K562 (cell line): ENCODE data around the gene FFAR1. TPM values are rescaled to one million over a fixed set of nuclear protein-coding genes. Genes with fewer than 3 reads are reported as not detected.
A peak's percentile ranks its signal among the peaks of the same experiment; 100 is the strongest.

Experiments used
- HNRNPL ChIP-seq: fragments of 200-400 bp; formaldehyde crosslinking; IDR thresholded peaks from 2 replicates; pipeline ENCODE4 v1.6.1; 2017; ENCODE audit warnings: low read depth, mild to moderate bottlenecking, low read length
- IFI16 ChIP-seq: fragments of 250-450 bp; sonication (Bioruptor Pico); IDR thresholded peaks from 2 replicates; pipeline ENCODE4 v2.1.2; 2022; ENCODE audit warnings: mild to moderate bottlenecking, inconsistent platforms
- RBBP5 ChIP-seq: fragments of 200-600 bp; sonication (generic); IDR thresholded peaks from 2 replicates; pipeline ENCODE4 v1.6.1; 2012; ENCODE audit warnings: borderline replicate concordance, mild to moderate bottlenecking, low read length, control low read depth, inconsistent platforms; ENCODE audit not compliant: insufficient read depth, poor library complexity, severe bottlenecking
- SMARCA5 ChIP-seq: fragments of 450-650 bp; IDR thresholded peaks from 2 replicates; pipeline ENCODE4 v1.6.1; 2016
- TAF1 ChIP-seq: IDR thresholded peaks from 2 replicates; pipeline ENCODE4 v1.6.1; 2011; ENCODE audit warnings: mild to moderate bottlenecking, low read length, moderate library complexity; ENCODE audit not compliant: insufficient read depth, control insufficient read depth, severe bottlenecking; ENCODE audit errors: extremely low read depth
- USF2 ChIP-seq: sonication (generic); formaldehyde crosslinking; IDR thresholded peaks from 2 replicates; pipeline ENCODE4 v1.5.0; 2020; ENCODE audit warnings: missing genetic modification reagents
- ZBTB7A ChIP-seq: IDR thresholded peaks from 2 replicates; pipeline ENCODE4 v1.6.1; 2011; ENCODE audit warnings: low read depth, mild to moderate bottlenecking, low read length, moderate library complexity, borderline replicate concordance; ENCODE audit not compliant: control insufficient read depth
- ZNF318 ChIP-seq, 2 experiments: fragments of 450-650 bp; IDR thresholded peaks; 2 replicates each; pipeline ENCODE4 v1.6.1; 2016; ENCODE audit warnings: mild to moderate bottlenecking in 2 of 2, borderline replicate concordance in 1 of 2, low read depth in 1 of 2, moderate library complexity in 1 of 2
- ZNF436 ChIP-seq: fragments of 250-450, 450-650 bp; sonication (Bioruptor Pico); formaldehyde crosslinking; IDR thresholded peaks from 2 replicates; pipeline ENCODE4 v1.7.0; 2020; ENCODE audit warnings: mild to moderate bottlenecking
- polyA plus RNA-seq, 8 experiments: library from polyadenylated mRNA; depleted of rRNA in 4 of 8; stranded (reverse) in 5 of 8; unstranded in 3 of 8; fragments of >200 nt; fragmentation: Nextera tagmentation in 2 of 8; fragmentation: Illumina TruSeq in 1 of 8; extraction: Ambion mirVana in 2 of 8; extraction: Trizol in 1 of 8; gene quantifications; 2 replicates each; pipeline versions ENCODE4 v1.2.1 to v1.2.3, GENCODE V29; 2011 to 2014; ENCODE audit warnings: inconsistent platforms in 1 of 8, missing spikeins in 1 of 8
- total RNA-seq, 7 experiments: library from RNA; depleted of rRNA in 6 of 7; stranded (reverse); fragments of >200 nt in 6 of 7; fragmentation: Illumina TruSeq in 2 of 7; extraction: Trizol in 2 of 7; gene quantifications; 2 replicates each; pipeline versions ENCODE4 v1.2.1 to v1.2.3, GENCODE V29; 2011 to 2021; ENCODE audit warnings: low replicate concordance in 1 of 7
- TF ChIP-seq, protein P1 (sequence below), 2 experiments: fragments of 450-650 bp; conservative IDR thresholded peaks; 2 replicates each; pipeline ENCODE4 v1.6.1; 2017; ENCODE audit warnings: mild to moderate bottlenecking in 2 of 2, moderate library complexity in 2 of 2
- TF ChIP-seq, protein P2 (sequence below), 2 experiments: fragments of 450-650 bp in 1 of 2; IDR thresholded peaks; 2 replicates each; pipeline ENCODE4 v1.6.1; 2011 to 2017; ENCODE audit warnings: low read depth in 2 of 2, antibody characterized with exemption in 1 of 2, borderline replicate concordance in 1 of 2, low read length in 1 of 2, mild to moderate bottlenecking in 1 of 2, mixed read lengths in 1 of 2; ENCODE audit not compliant: control insufficient read depth in 1 of 2

Gene FFAR1
- total and polyA plus RNA-seq, 9 of the 15 experiments (the other 6 are each of a cell fraction or from before 2014, with no cell fraction given): not detected

- TF ChIP-seq ZNF318 (IDR thresholded peaks at IDR 0.05; ENCODE audit: borderline replicate concordance in 1 of 2, low read depth in 1 of 2) (no peak), SMARCA5 (no peak), USF2 (CRISPR knock-in tag) (0 out of 2 replicates have a peak, but pooled peaks have one; percentile 8), ZNF436 (CRISPR knock-in tag) (no peak), ZBTB7A (peak; percentile 50; the same call in 1 of the 2 replicates), HNRNPL (no peak), RBBP5 (no peak), TAF1 (no peak), IFI16 (CRISPR knock-in tag) (no peak)
- TF ChIP-seq, protein P1, sequence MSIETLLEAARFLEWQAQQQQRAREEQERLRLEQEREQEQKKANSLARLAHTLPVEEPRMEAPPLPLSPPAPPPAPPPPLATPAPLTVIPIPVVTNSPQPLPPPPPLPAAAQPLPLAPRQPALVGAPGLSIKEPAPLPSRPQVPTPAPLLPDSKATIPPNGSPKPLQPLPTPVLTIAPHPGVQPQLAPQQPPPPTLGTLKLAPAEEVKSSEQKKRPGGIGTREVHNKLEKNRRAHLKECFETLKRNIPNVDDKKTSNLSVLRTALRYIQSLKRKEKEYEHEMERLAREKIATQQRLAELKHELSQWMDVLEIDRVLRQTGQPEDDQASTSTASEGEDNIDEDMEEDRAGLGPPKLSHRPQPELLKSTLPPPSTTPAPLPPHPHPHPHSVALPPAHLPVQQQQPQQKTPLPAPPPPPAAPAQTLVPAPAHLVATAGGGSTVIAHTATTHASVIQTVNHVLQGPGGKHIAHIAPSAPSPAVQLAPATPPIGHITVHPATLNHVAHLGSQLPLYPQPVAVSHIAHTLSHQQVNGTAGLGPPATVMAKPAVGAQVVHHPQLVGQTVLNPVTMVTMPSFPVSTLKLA (conservative IDR thresholded peaks at IDR 0.05): peak in 1 of 2 experiments; percentile 67; a peak in 2 of 4 replicates
- TF ChIP-seq, protein P2, sequence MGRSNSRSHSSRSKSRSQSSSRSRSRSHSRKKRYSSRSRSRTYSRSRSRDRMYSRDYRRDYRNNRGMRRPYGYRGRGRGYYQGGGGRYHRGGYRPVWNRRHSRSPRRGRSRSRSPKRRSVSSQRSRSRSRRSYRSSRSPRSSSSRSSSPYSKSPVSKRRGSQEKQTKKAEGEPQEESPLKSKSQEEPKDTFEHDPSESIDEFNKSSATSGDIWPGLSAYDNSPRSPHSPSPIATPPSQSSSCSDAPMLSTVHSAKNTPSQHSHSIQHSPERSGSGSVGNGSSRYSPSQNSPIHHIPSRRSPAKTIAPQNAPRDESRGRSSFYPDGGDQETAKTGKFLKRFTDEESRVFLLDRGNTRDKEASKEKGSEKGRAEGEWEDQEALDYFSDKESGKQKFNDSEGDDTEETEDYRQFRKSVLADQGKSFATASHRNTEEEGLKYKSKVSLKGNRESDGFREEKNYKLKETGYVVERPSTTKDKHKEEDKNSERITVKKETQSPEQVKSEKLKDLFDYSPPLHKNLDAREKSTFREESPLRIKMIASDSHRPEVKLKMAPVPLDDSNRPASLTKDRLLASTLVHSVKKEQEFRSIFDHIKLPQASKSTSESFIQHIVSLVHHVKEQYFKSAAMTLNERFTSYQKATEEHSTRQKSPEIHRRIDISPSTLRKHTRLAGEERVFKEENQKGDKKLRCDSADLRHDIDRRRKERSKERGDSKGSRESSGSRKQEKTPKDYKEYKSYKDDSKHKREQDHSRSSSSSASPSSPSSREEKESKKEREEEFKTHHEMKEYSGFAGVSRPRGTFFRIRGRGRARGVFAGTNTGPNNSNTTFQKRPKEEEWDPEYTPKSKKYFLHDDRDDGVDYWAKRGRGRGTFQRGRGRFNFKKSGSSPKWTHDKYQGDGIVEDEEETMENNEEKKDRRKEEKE (IDR thresholded peaks at IDR 0.05; ENCODE audit: borderline replicate concordance in 1 of 2, control insufficient read depth in 1 of 2, low read depth in 2 of 2, low read length in 1 of 2): no peak
These were observed 28.8 kb upstream of the FFAR1 start (continued) for GRCh38 chr19:35318679-35319448.
